Right lobe of liver (tissue), 6 donors: ENCODE results near the gene SLC22A6. TPM values are rescaled to one million over a fixed set of nuclear protein-coding genes. Genes with fewer than 3 reads are reported as not detected.

ENCODE experiments used
- ATAC-seq, 4 donors: fragments of 200-7000 bp; cut with Tn5 transposase; one replicate each; pipeline ENCODE4 v1.9.1; 2020; ENCODE audit warnings: mild to moderate bottlenecking in 4 of 4, moderate library complexity in 4 of 4
- DNase-seq, 3 donors: peaks; one replicate each; pipeline ENCODE4 v3.0.0-alpha.2; 2020
- H3K27ac ChIP-seq, 3 donors: fragments of 200-600 bp; one replicate each; pipeline ENCODE4 v1.8.0; 2022
- H3K27me3 ChIP-seq, 2 donors: fragments of 200-600 bp; one replicate each; pipeline ENCODE4 v1.8.0; 2022
- H3K36me3 ChIP-seq, 4 donors: fragments of 200-600 bp; sonication (generic) in 1 of 4; one replicate each; pipeline versions ENCODE4 v1.5.1 to v1.8.0; 2017 to 2022; ENCODE audit warnings: control low read depth in 1 of 4
- H3K4me1 ChIP-seq, 4 donors: fragments of 200-600 bp; sonication (generic) in 1 of 4; one replicate each; pipeline versions ENCODE4 v1.5.1 to v1.8.0; 2017 to 2022; ENCODE audit warnings: control low read depth in 1 of 4
- H3K4me3 ChIP-seq, 3 donors: fragments of 200-600 bp; one replicate each; pipeline ENCODE4 v1.8.0; 2022
- H3K9me3 ChIP-seq, 4 donors: fragments of 200-600 bp; sonication (generic) in 1 of 4; one replicate each; pipeline versions ENCODE4 v1.5.1 to v1.8.0; 2017 to 2022; ENCODE audit warnings: control low read depth in 1 of 4
- POLR2A ChIP-seq: fragments of 450-650 bp; IDR thresholded peaks from one replicate; pipeline ENCODE4 v1.6.1; 2017; ENCODE audit warnings: antibody characterized with exemption, mild to moderate bottlenecking
- WGBS: methylation state at CpG from one replicate; pipeline ENCODE4 v1.1.6; 2018; ENCODE audit warnings: low coverage, low lambda C conversion rate; ENCODE audit not compliant: insufficient coverage; ENCODE audit errors: missing lambda C conversion rate; 5-methylcytosine and 5-hydroxymethylcytosine counted together
- intact Hi-C, 2 donors: fragments of 100-400 bp; cut with DNase I; formaldehyde crosslinking; loops; one replicate each; pipeline versions ENCODE4 v1.11.2 to v1.14.1; 2022
- small RNA-seq, 2 experiments: library from RNA; depleted of rRNA; stranded (forward); fragments of <200 nt; gene quantifications; one replicate each; pipeline ENCODE3, GENCODE V24; 2016
- total RNA-seq, 6 experiments: library from RNA; depleted of rRNA in 2 of 6; stranded (reverse); fragments of >200 nt in 2 of 6; fragmentation: NEBNext Ultra II Directional in 3 of 6; extraction: Animal tissue kit (Norgen Biotek cat#: 25700) in 3 of 6; gene quantifications; one replicate each; pipeline versions ENCODE4 v1.1.0 to v1.2.4, GENCODE V29; 2016 to 2023
- TF ChIP-seq, protein P1 (sequence below), 4 donors: fragments of 200-600 bp in 3 of 4; fragments of 450-650 bp in 1 of 4; IDR thresholded peaks; one replicate each; pipeline versions ENCODE4 v1.5.1 to v1.8.0; 2016 to 2022; ENCODE audit warnings: antibody characterized with exemption in 4 of 4, mild to moderate bottlenecking in 2 of 4
- donor health status: DM: no; HTN: yes; CAD: no.
- donor health status: DM: no; HTN: no; CAD: no.
- donor health status: DM: no; HTN: no; CAD: no.
- donor health status: DM: no; HTN: yes; CAD: no.
- donor health status: DM: no; HTN: yes; CAD: no.

SLC22A6 gene
- total RNA-seq, 6 experiments from 2014 or later: not detected

DNA sequence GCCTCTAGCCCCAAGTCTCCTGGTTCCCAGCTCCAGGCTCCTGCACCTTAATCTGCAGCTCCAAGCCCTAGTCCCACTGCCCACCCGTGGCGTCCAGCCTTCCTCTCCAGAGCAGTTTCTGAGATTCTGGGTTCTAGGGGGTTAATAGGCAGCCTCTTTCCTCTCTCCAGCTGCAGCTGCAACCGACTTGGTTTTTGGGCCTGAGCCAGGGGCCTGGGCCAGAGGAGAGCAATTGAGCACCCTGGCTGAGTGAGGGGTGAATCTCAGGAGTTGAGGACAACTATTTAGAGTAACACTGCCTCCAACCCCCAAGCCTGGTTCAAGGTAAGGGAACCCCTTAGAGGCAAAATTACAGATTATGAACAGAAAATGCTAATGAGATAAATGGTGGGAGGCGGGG is 54.6 kb downstream of the SLC22A6 start:
- 80% methylated on average over 3 of the region's 4 CpGs for WGBS
- no peak overlapping the region for H3K27ac ChIP-seq
- no peaks in the 10 kb centered on the region for H3K36me3 ChIP-seq
- TF ChIP-seq POLR2A: no peak
- TF ChIP-seq, protein P1, sequence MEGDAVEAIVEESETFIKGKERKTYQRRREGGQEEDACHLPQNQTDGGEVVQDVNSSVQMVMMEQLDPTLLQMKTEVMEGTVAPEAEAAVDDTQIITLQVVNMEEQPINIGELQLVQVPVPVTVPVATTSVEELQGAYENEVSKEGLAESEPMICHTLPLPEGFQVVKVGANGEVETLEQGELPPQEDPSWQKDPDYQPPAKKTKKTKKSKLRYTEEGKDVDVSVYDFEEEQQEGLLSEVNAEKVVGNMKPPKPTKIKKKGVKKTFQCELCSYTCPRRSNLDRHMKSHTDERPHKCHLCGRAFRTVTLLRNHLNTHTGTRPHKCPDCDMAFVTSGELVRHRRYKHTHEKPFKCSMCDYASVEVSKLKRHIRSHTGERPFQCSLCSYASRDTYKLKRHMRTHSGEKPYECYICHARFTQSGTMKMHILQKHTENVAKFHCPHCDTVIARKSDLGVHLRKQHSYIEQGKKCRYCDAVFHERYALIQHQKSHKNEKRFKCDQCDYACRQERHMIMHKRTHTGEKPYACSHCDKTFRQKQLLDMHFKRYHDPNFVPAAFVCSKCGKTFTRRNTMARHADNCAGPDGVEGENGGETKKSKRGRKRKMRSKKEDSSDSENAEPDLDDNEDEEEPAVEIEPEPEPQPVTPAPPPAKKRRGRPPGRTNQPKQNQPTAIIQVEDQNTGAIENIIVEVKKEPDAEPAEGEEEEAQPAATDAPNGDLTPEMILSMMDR (IDR thresholded peaks at IDR 0.05): no peak
- no peak for DNase-seq
- no peak overlapping the region for H3K4me3 ChIP-seq
- peaks cover 0 to 22% of the 10 kb centered on the region in 2 donors for H3K27me3 ChIP-seq
- H3K9me3 ChIP-seq: no peaks in the 10 kb centered on the region
- intact Hi-C loops: no loop called here
- ATAC-seq: no peak
- H3K4me1 ChIP-seq: peaks cover 0 to 11% (median 0%) of the 10 kb centered on the region in 4 donors

GRCh38 chr11:62928011-62928410 is 56.8 kb downstream of the SLC22A6 start:
- no peak for DNase-seq
- H3K27me3 ChIP-seq: peaks cover 0 to 28% of the 10 kb centered on the region in 2 donors
- no peak for ATAC-seq
- H3K27ac ChIP-seq: no peak overlapping the region
- H3K4me3 ChIP-seq: no peak overlapping the region
- peaks cover 0 to 14% (median 4%) of the 10 kb centered on the region in 4 donors for H3K4me1 ChIP-seq
- TF ChIP-seq, protein P1 (IDR thresholded peaks at IDR 0.05): no peak
- no peak for TF ChIP-seq POLR2A
- H3K36me3 ChIP-seq: no peaks in the 10 kb centered on the region
- WGBS: 35% methylated on average over 11 of the region's 13 CpGs
- H3K9me3 ChIP-seq: no peaks in the 10 kb centered on the region
- intact Hi-C loops: no loop called here

DNA sequence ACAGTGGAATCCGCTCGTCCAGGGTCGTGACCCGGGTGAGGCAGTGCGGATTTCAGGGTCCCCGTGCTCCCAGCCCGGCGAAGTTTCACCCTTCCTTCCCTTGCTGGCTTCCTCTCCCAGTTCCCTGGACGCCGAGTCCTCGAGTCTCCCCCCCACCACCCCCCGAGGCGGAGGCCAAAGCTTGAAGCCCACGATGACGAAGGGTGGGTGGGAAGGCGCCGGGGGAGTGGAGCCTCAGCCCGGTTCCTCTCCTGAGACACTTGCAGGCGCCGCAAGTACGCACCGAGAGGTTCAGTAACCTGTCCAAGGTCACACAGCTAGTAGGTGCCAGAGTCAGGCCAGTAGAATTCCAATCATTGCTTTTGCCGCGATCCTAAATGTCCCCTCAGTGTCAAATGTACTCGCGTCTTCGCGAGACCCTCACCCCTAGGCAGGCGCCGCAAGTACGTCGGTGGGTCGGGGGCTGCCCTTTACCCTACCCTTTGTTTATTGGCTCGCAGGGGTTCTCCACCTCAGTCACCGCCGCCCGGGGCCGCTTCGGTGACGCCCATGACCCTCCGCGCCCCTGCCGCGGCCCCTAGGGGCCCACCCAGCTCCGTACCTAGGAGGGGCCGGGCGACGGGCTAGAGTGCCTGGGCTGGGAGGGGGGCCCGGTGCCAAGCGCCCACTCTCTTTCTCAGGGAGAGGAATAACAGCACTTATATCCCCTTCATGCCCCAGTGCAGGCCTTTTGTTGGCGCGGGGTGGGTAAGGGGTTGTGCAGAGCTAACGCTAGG is 57.9 kb downstream of the SLC22A6 start:
- ATAC-seq (peak in 1 of 4 donors; percentile 5), DNase-seq (no peak)
- no peaks in the 10 kb centered on the region for H3K9me3 ChIP-seq
- TF ChIP-seq, protein P1 (IDR thresholded peaks at IDR 0.05): no peak
- TF ChIP-seq POLR2A: no peak
- intact Hi-C loops: no loop called here
- 8% methylated on average over 26 of the region's 53 CpGs for WGBS
- peaks cover 0 to 14% (median 4%) of the 10 kb centered on the region in 4 donors for H3K4me1 ChIP-seq
- no peak overlapping the region for H3K27ac ChIP-seq
- no peaks in the 10 kb centered on the region for H3K36me3 ChIP-seq
- H3K27me3 ChIP-seq: peaks cover 0 to 28% of the 10 kb centered on the region in 2 donors
- no peak overlapping the region for H3K4me3 ChIP-seq

Small RNA genes within 50 kb of the gene (small RNA-seq; reads per million reads assigned to genes)
- 0 reads per million in 2 experiments for gene RN7SL259P

Other genes with a start within 250 kb of the SLC22A6 start
- 1 to 10 TPM; 3.4 to 7.1 (median 4.7) TPM for gene ZBTB3, start 230.8 kb downstream of the SLC22A6 start, total RNA-seq
- gene POLR2G, start 223.4 kb downstream of the SLC22A6 start, total RNA-seq: 10 to 100 TPM; 23.8 to 37.4 (median 26.6) TPM
- 10 to 100 TPM; 11.9 to 19.3 (median 16.0) TPM for gene TAF6L, start 213.6 kb downstream of the SLC22A6 start, total RNA-seq
- gene TMEM179B, start 197.6 kb downstream of the SLC22A6 start, total RNA-seq: 10 to 100 TPM; 23.9 to 47.6 (median 29.1) TPM
- gene TMEM223, start 193.0 kb downstream of the SLC22A6 start, total RNA-seq: 10 to 100 TPM in 2 of 6 experiments, 1 to 10 TPM in 4; 6.6 to 26.4 (median 8.2) TPM
- 10 to 100 TPM; 24.7 to 42.9 (median 32.3) TPM for gene NXF1, start 179.5 kb downstream of the SLC22A6 start, total RNA-seq
- 10 to 100 TPM; 22.1 to 27.8 (median 24.6) TPM for gene STX5, start 152.9 kb downstream of the SLC22A6 start, total RNA-seq
- gene TEX54, start 152.1 kb downstream of the SLC22A6 start, total RNA-seq: not detected
- 10 to 100 TPM; 17.6 to 30.6 (median 24.3) TPM for gene WDR74, start 145.4 kb downstream of the SLC22A6 start, total RNA-seq
- 100 to 1,000 TPM in 1 of 6 experiments, 10 to 100 TPM in 5; 39.8 to 106 (median 63.0) TPM for gene SLC3A2, start 104.1 kb downstream of the SLC22A6 start, total RNA-seq
- gene CHRM1, start 63.6 kb downstream of the SLC22A6 start, total RNA-seq: not detected
- gene SLC22A8, start 30.9 kb upstream of the SLC22A6 start, total RNA-seq: not detected
- gene SLC22A24, start 159.3 kb upstream of the SLC22A6 start, total RNA-seq: under 1 TPM in 4 of 6 experiments, not detected in 2; 0.11 to 0.25 (median 0.16) TPM